K562 (cell line): ENCODE data around the gene PHLDB3. TPM values are rescaled to one million over a fixed set of nuclear protein-coding genes. Genes with fewer than 3 reads are reported as not detected.

Experiments
- ATAC-seq: fragments of 200-7000 bp; cut with Tn5 transposase; 3 replicates; pipeline ENCODE4 v1.9.1; 2020; ENCODE audit warnings: moderate library complexity
- BruUV-seq: library from RNA; stranded (reverse); fragments of 400-500 nt; replicated peaks from 2 replicates; lab custom pipeline; 2021; lab: Mats Ljungman, UMichigan
- CTCF ChIA-PET: fragments of 300-600 bp; formaldehyde crosslinking; extraction: SDS; loops from one replicate; lab custom pipeline; 2021; ENCODE audit warnings: low intra/inter-chr PET ratio; lab: Yijun Ruan, JAX
- POLR2A ChIA-PET: fragments of 300-600, 350-650 bp; sonication (Branson Sonifier 250); formaldehyde crosslinking; extraction: SDS; loops from one replicate; lab custom pipeline; 2021; ENCODE audit warnings: antibody characterized with exemption, inconsistent platforms; lab: Yijun Ruan, JAX
- DNase-seq, 4 experiments: peaks; one replicate each; pipeline versions ENCODE4 v3.0.0 to v3.0.0-alpha.2; 2011 to 2018; ENCODE audit warnings: low spot score in 3 of 4, mixed read lengths in 3 of 4; ENCODE audit errors: extremely low read depth in 1 of 4
- FAIRE-seq: peaks from 2 replicates; lab custom pipeline; 2011; peaks lifted over from hg19 to GRCh38; lab: Jason Lieb, UNC
- H2AFZ ChIP-seq: 2 replicates; pipeline ENCODE4 v1.6.0; 2011; ENCODE audit warnings: low read depth, low read length, control low read depth, inconsistent platforms
- H3K27ac ChIP-seq: fragments of 200-600 bp; 3 replicates; pipeline ENCODE4 v1.8.0; 2011; ENCODE audit warnings: low read depth, mild to moderate bottlenecking, control low read depth, inconsistent platforms, low read length, moderate library complexity, mixed read lengths; ENCODE audit errors: extremely low read depth
- H3K27me3 ChIP-seq, 2 experiments: fragments of 300-600 bp in 1 of 2; 2 replicates in 1 of 2; 3 replicates in 1 of 2; pipeline versions ENCODE4 v1.6.0 to v1.8.0; 2011; ENCODE audit warnings: inconsistent platforms in 2 of 2, low read length in 2 of 2, mild to moderate bottlenecking in 1 of 2, mixed read lengths in 1 of 2, moderate library complexity in 1 of 2; ENCODE audit not compliant: control insufficient read depth in 2 of 2, insufficient read depth in 2 of 2
- H3K36me3 ChIP-seq: fragments of 300-600 bp; 3 replicates; pipeline ENCODE4 v1.8.0; 2011; ENCODE audit warnings: mild to moderate bottlenecking, low read length, inconsistent platforms; ENCODE audit not compliant: control insufficient read depth, insufficient read depth
- H3K4me1 ChIP-seq, 2 experiments: fragments of 200-600 bp in 1 of 2; replicated peaks in 1 of 2; 2 replicates in 1 of 2; 3 replicates in 1 of 2; pipeline versions ENCODE4 v1.5.1 to v1.8.0; 2011; ENCODE audit warnings: inconsistent platforms in 2 of 2, low read length in 2 of 2, mild to moderate bottlenecking in 1 of 2, mixed read lengths in 1 of 2, moderate library complexity in 1 of 2; ENCODE audit not compliant: control insufficient read depth in 2 of 2, insufficient read depth in 2 of 2
- H3K4me2 ChIP-seq: 2 replicates; pipeline ENCODE4 v1.6.1; 2011; ENCODE audit warnings: low read length, control low read depth, inconsistent platforms, mixed read lengths; ENCODE audit not compliant: insufficient read depth
- H3K4me3 ChIP-seq: fragments of 200-600 bp; sonication (generic), shearing (Covaris generic); 2 replicates; pipeline ENCODE4 v1.5.1; 2016; ENCODE audit warnings: control low read depth, inconsistent platforms
- H3K79me2 ChIP-seq: fragments of 200-600 bp; 3 replicates; pipeline ENCODE4 v1.8.0; 2011; ENCODE audit warnings: low read length, inconsistent platforms; ENCODE audit not compliant: control insufficient read depth, insufficient read depth
- H3K9ac ChIP-seq, 2 experiments: 2 replicates each; pipeline versions ENCODE4 v1.6.0 to v1.6.1; 2011; ENCODE audit warnings: low read depth in 2 of 2, low read length in 2 of 2, control low read depth in 1 of 2, inconsistent platforms in 1 of 2, mild to moderate bottlenecking in 1 of 2, mixed read lengths in 1 of 2; ENCODE audit not compliant: insufficient read depth in 1 of 2
- H3K9me1 ChIP-seq: one replicate; pipeline ENCODE4 v1.6.0; 2011; ENCODE audit warnings: inconsistent platforms, mild to moderate bottlenecking, low read length, moderate library complexity; ENCODE audit not compliant: control insufficient read depth, insufficient read depth
- H3K9me3 ChIP-seq: replicated peaks from 2 replicates; pipeline ENCODE4 v1.5.1; 2011; ENCODE audit warnings: low read depth, low read length, inconsistent platforms; ENCODE audit not compliant: control insufficient read depth, insufficient read depth
- H4K20me1 ChIP-seq: replicated peaks from 2 replicates; pipeline ENCODE4 v1.6.1; 2011; ENCODE audit warnings: low read length, inconsistent platforms, mixed read lengths; ENCODE audit not compliant: control insufficient read depth, insufficient read depth
- CEBPG ChIP-seq, 3 experiments: fragments of 200-800 bp in 1 of 3; sonication (Bioruptor generic) in 1 of 3; sonication (generic) in 1 of 3; formaldehyde crosslinking in 1 of 3; IDR thresholded peaks in 2 of 3; conservative IDR thresholded peaks in 1 of 3; 2 replicates each; pipeline versions ENCODE4 v1.6.1 to v1.8.0; 2016 to 2022; ENCODE audit warnings: missing compliant biosample characterization in 2 of 3, missing genetic modification characterization in 2 of 3, mild to moderate bottlenecking in 1 of 3, missing genetic modification reagents in 1 of 3
- CLOCK ChIP-seq: fragments of 250-450 bp; sonication (Bioruptor Pico); IDR thresholded peaks from 2 replicates; pipeline ENCODE4 v1.4.0; 2020; ENCODE audit warnings: mild to moderate bottlenecking, moderate library complexity, borderline replicate concordance
- ETV1 ChIP-seq: fragments of 450-650 bp; conservative IDR thresholded peaks from 2 replicates; pipeline ENCODE4 v1.6.1; 2016; ENCODE audit warnings: missing genetic modification characterization, control low read depth, low read depth, missing compliant biosample characterization
- FIP1L1 ChIP-seq: fragments of 200-400 bp; formaldehyde crosslinking; IDR thresholded peaks from 2 replicates; pipeline ENCODE4 v1.6.1; 2018; ENCODE audit warnings: mild to moderate bottlenecking, low read depth, low read length; ENCODE audit not compliant: poor library complexity, severe bottlenecking
- HDAC3 ChIP-seq: fragments of 450-650 bp; IDR thresholded peaks from 2 replicates; pipeline ENCODE4 v1.6.1; 2018; ENCODE audit warnings: borderline replicate concordance, mild to moderate bottlenecking, moderate library complexity; ENCODE audit not compliant: partially characterized antibody
- HDAC6 ChIP-seq: IDR thresholded peaks from 2 replicates; pipeline ENCODE4 v1.6.1; 2012; ENCODE audit warnings: low read depth, mild to moderate bottlenecking, control low read depth, inconsistent platforms, low read length, moderate library complexity
- KLF10 ChIP-seq: fragments of 250-450 bp; sonication (Bioruptor Pico); IDR thresholded peaks from 2 replicates; pipeline ENCODE4 v1.6.1; 2021; ENCODE audit warnings: matching md5 sums
- MYNN ChIP-seq, 2 experiments: sonication (generic); formaldehyde crosslinking in 1 of 2; IDR thresholded peaks; 2 replicates each; pipeline versions ENCODE4 v1.5.0 to v1.6.1; 2016 to 2020; ENCODE audit warnings: antibody characterized with exemption in 1 of 2, missing genetic modification reagents in 1 of 2
- POU5F1 ChIP-seq: fragments of 150-350 bp; IDR thresholded peaks from 2 replicates; pipeline ENCODE4 v1.6.1; 2014; ENCODE audit warnings: borderline replicate concordance, low read length, low read depth, mild to moderate bottlenecking; ENCODE audit not compliant: partially characterized antibody
- PYGO2 ChIP-seq: fragments of 450-650 bp; IDR thresholded peaks from 2 replicates; pipeline ENCODE4 v1.6.1; 2016; ENCODE audit warnings: mild to moderate bottlenecking, missing genetic modification characterization, moderate library complexity, missing compliant biosample characterization
- RFX1 ChIP-seq: fragments of 450-650 bp; IDR thresholded peaks from 2 replicates; pipeline ENCODE4 v1.6.1; 2016; ENCODE audit warnings: mild to moderate bottlenecking, moderate library complexity
- SIN3A ChIP-seq, 2 experiments: fragments of 150-350 bp in 1 of 2; IDR thresholded peaks; 2 replicates each; pipeline ENCODE4 v1.6.1; 2011 to 2016; ENCODE audit warnings: borderline replicate concordance in 2 of 2, low read depth in 2 of 2, low read length in 2 of 2, mild to moderate bottlenecking in 2 of 2, moderate library complexity in 2 of 2; ENCODE audit not compliant: control insufficient read depth in 1 of 2
- TSC22D4 ChIP-seq: fragments of 450-650 bp; IDR thresholded peaks from 2 replicates; pipeline ENCODE4 v1.6.1; 2016; ENCODE audit warnings: missing genetic modification characterization, missing biosample characterization, control low read depth
- ZNF174 ChIP-seq: fragments of 250-450 bp; sonication (Bioruptor Pico); IDR thresholded peaks from 2 replicates; pipeline ENCODE4 v1.4.0; 2020; ENCODE audit warnings: mild to moderate bottlenecking
- ZNF253 ChIP-seq: fragments of 250-450 bp; sonication (Bioruptor Pico); conservative IDR thresholded peaks from 2 replicates; pipeline ENCODE4 v1.6.1; 2021; ENCODE audit warnings: mild to moderate bottlenecking
- ZNF444 ChIP-seq: fragments of 250-450 bp; sonication (Bioruptor Pico); IDR thresholded peaks from 2 replicates; pipeline ENCODE4 v1.4.0; 2020; ENCODE audit warnings: mild to moderate bottlenecking, moderate library complexity
- WGBS: fragments of 100-300 bp; shearing (Covaris generic); methylation state at CpG from one replicate; pipeline ENCODE4 v1.1.6; 2016; ENCODE audit warnings: low coverage, mixed read lengths; ENCODE audit not compliant: insufficient coverage; ENCODE audit errors: missing lambda C conversion rate; 5-methylcytosine and 5-hydroxymethylcytosine counted together
- in situ Hi-C: fragments of 300-500 bp; cut with MboI; formaldehyde crosslinking; loops from 4 replicates; pipeline ENCODE4 v1.15.0; 2018; ENCODE audit warnings: inconsistent platforms, mixed read lengths
- intact Hi-C: fragments of 100-400 bp; cut with micrococcal nuclease; formaldehyde crosslinking; loops from 2 replicates; pipeline ENCODE4 v1.14.2; 2022
- polyA plus RNA-seq, 8 experiments: library from polyadenylated mRNA; depleted of rRNA in 4 of 8; stranded (reverse) in 5 of 8; unstranded in 3 of 8; fragments of >200 nt; fragmentation: Nextera tagmentation in 2 of 8; fragmentation: Illumina TruSeq in 1 of 8; extraction: Ambion mirVana in 2 of 8; extraction: Trizol in 1 of 8; gene quantifications; 2 replicates each; pipeline versions ENCODE4 v1.2.1 to v1.2.3, GENCODE V29; 2011 to 2014; ENCODE audit warnings: inconsistent platforms in 1 of 8, missing spikeins in 1 of 8
- total RNA-seq, 7 experiments: library from RNA; depleted of rRNA in 6 of 7; stranded (reverse); fragments of >200 nt in 6 of 7; fragmentation: Illumina TruSeq in 2 of 7; extraction: Trizol in 2 of 7; gene quantifications; 2 replicates each; pipeline versions ENCODE4 v1.2.1 to v1.2.3, GENCODE V29; 2011 to 2021; ENCODE audit warnings: low replicate concordance in 1 of 7
- TF ChIP-seq, protein P1 (sequence below), 2 experiments: fragments of 250-450 bp in 1 of 2; fragments of 450-650 bp in 1 of 2; sonication (Bioruptor Pico) in 1 of 2; IDR thresholded peaks; 2 replicates each; pipeline versions ENCODE4 v1.6.1 to v1.8.0; 2016 to 2021; ENCODE audit warnings: mild to moderate bottlenecking in 2 of 2, moderate library complexity in 2 of 2, missing compliant biosample characterization in 1 of 2, missing genetic modification characterization in 1 of 2

The PHLDB3 gene
- total and polyA plus RNA-seq, 9 of the 15 experiments (the other 6 are each of a cell fraction or from before 2014, with no cell fraction given), result 0.04 to 23.5 (median 3.9) TPM

- POLR2A ChIA-PET, result interaction anchor here (1.2 kb wide), 1 partner anchor 9 kb away, joined by 4 read pairs; the partner anchor contains the start of gene ZNF575
- no peaks in the 10 kb centered on the region for H3K27me3 ChIP-seq
- intact Hi-C loops (no loop called here), in situ Hi-C loops (no loop called here)
- no peaks in the 10 kb centered on the region for H3K79me2 ChIP-seq
- ATAC-seq (no peak), FAIRE-seq (no peak), DNase-seq (no peak)
- no peak overlapping the region for H3K4me3 ChIP-seq
- H3K9ac ChIP-seq, result no peak overlapping the region
- no peaks in the 10 kb centered on the region for H3K9me1 ChIP-seq
- no peak overlapping the region for H3K27ac ChIP-seq
- no TSS peak for BruUV-seq
- no peaks in the 10 kb centered on the region for H4K20me1 ChIP-seq
- H3K4me2 ChIP-seq, result no peak overlapping the region
- peaks cover 62% of the 10 kb centered on the region; the same call in 2 of the 3 replicates for H3K36me3 ChIP-seq
- CTCF ChIA-PET, result no interaction called here
- 92% methylated on average over 5 of the region's 5 CpGs for WGBS
- H2AFZ ChIP-seq, result no peak overlapping the region
- peaks cover 1% of the 10 kb centered on the region; the same call in 1 of the 2 replicates for H3K9me3 ChIP-seq
- H3K4me1 ChIP-seq, result no peaks in the 10 kb centered on the region
- TF ChIP-seq ZNF444 (CRISPR knock-in tag) (no peak), SIN3A (IDR thresholded peaks at IDR 0.05; ENCODE audit: borderline replicate concordance in 2 of 2, control insufficient read depth in 1 of 2, low read depth in 2 of 2, low read length in 2 of 2) (no peak), MYNN (IDR thresholded peaks at IDR 0.05) (no peak), MYNN (CRISPR knock-in tag; IDR thresholded peaks at IDR 0.05) (no peak), RFX1 (no peak), ETV1 (tag) (no peak), ZNF174 (no peak), POU5F1 (no peak), CEBPG (CRISPR knock-in tag; IDR thresholded peaks at IDR 0.05) (no peak), CEBPG (tag; conservative IDR thresholded peaks at IDR 0.05 in 1 of 2, IDR thresholded peaks at IDR 0.05 in 1 of 2) (no peak), HDAC3 (no peak), HDAC6 (no peak), KLF10 (no peak), TSC22D4 (no peak), CLOCK (no peak), PYGO2 (tag) (no peak), ZNF253 (no peak), FIP1L1 (no peak)
- TF ChIP-seq, protein P1, sequence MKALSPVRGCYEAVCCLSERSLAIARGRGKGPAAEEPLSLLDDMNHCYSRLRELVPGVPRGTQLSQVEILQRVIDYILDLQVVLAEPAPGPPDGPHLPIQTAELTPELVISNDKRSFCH (CRISPR knock-in tag; IDR thresholded peaks at IDR 0.05), result no peak
- TF ChIP-seq, protein P1 (tag; IDR thresholded peaks at IDR 0.05), result no peak
Observed at GRCh38 chr19:43541920-43542650, 37.5 kb upstream of the PHLDB3 start.
